Liver (tissue), 9 donors: ENCODE results near the gene PPP2R5C. TPM values are rescaled to one million over a fixed set of nuclear protein-coding genes. Genes with fewer than 3 reads are reported as not detected.

Experiments
- DNase-seq: peaks from one replicate; pipeline ENCODE4 v3.0.0-alpha.2; 2017; ENCODE audit warnings: low spot score
- H3K27ac ChIP-seq, 2 donors: one replicate each; pipeline ENCODE4 v1.7.0; 2013; ENCODE audit warnings: inconsistent platforms in 2 of 2, low read length in 2 of 2, control low read depth in 1 of 2, low read depth in 1 of 2, mild to moderate bottlenecking in 1 of 2
- H3K27me3 ChIP-seq, 4 donors: one replicate each; pipeline versions ENCODE4 v1.6.1 to v1.7.0; 2013; ENCODE audit warnings: low read length in 3 of 4, inconsistent platforms in 1 of 4, mild to moderate bottlenecking in 1 of 4, moderate library complexity in 1 of 4; ENCODE audit not compliant: control insufficient read depth in 4 of 4, insufficient read depth in 4 of 4
- H3K36me3 ChIP-seq, 4 donors: one replicate each; pipeline versions ENCODE4 v1.6.1 to v1.7.0; 2013; ENCODE audit warnings: low read length in 3 of 4, mild to moderate bottlenecking in 3 of 4, low read depth in 1 of 4, moderate library complexity in 1 of 4; ENCODE audit not compliant: control insufficient read depth in 4 of 4, insufficient read depth in 3 of 4
- H3K4me1 ChIP-seq, 4 donors: one replicate each; pipeline versions ENCODE4 v1.6.1 to v1.7.0; 2013; ENCODE audit warnings: low read length in 3 of 4, mild to moderate bottlenecking in 3 of 4, moderate library complexity in 1 of 4; ENCODE audit not compliant: control insufficient read depth in 4 of 4, insufficient read depth in 4 of 4
- H3K4me3 ChIP-seq, 3 donors: one replicate each; pipeline versions ENCODE4 v1.6.1 to v1.7.0; 2013; ENCODE audit warnings: low read length in 3 of 3, control low read depth in 1 of 3, low read depth in 1 of 3, mild to moderate bottlenecking in 1 of 3
- H3K9ac ChIP-seq, 2 donors: one replicate each; pipeline ENCODE4 v1.7.0; 2013; ENCODE audit warnings: low read length in 2 of 2, mild to moderate bottlenecking in 2 of 2, moderate library complexity in 2 of 2, control low read depth in 1 of 2, low read depth in 1 of 2
- H3K9me3 ChIP-seq, 4 donors: one replicate each; pipeline versions ENCODE4 v1.6.1 to v1.7.0; 2013; ENCODE audit warnings: low read length in 3 of 4; ENCODE audit not compliant: control insufficient read depth in 4 of 4
- EGR1 ChIP-seq, 2 donors: IDR thresholded peaks; 2 replicates each; pipeline ENCODE4 v1.6.1; 2016 to 2018; ENCODE audit warnings: antibody characterized with exemption in 2 of 2, low read depth in 2 of 2
- FOXA1 ChIP-seq: IDR thresholded peaks from 2 replicates; pipeline ENCODE4 v1.6.1; 2016; ENCODE audit warnings: antibody characterized with exemption
- FOXA2 ChIP-seq: IDR thresholded peaks from 2 replicates; pipeline ENCODE4 v1.6.1; 2016; ENCODE audit warnings: antibody characterized with exemption
- GABPA ChIP-seq, 2 donors: IDR thresholded peaks in 1 of 2; conservative IDR thresholded peaks in 1 of 2; 2 replicates each; pipeline ENCODE4 v1.6.1; 2016; ENCODE audit warnings: antibody characterized with exemption in 2 of 2, mild to moderate bottlenecking in 1 of 2, moderate library complexity in 1 of 2
- HNF4A ChIP-seq, 2 donors: conservative IDR thresholded peaks; 2 replicates each; pipeline ENCODE4 v1.6.1; 2016; ENCODE audit warnings: antibody characterized with exemption in 2 of 2, mild to moderate bottlenecking in 2 of 2
- NR2F2 ChIP-seq: IDR thresholded peaks from 2 replicates; pipeline ENCODE4 v1.6.1; 2016; ENCODE audit warnings: antibody characterized with exemption
- RAD21 ChIP-seq, 2 donors: IDR thresholded peaks; 2 replicates each; pipeline ENCODE4 v1.6.1; 2016; ENCODE audit warnings: antibody characterized with exemption in 2 of 2, mild to moderate bottlenecking in 2 of 2
- RXRA ChIP-seq, 2 donors: IDR thresholded peaks; 2 replicates each; pipeline ENCODE4 v1.6.1; 2017 to 2018; ENCODE audit warnings: antibody characterized with exemption in 2 of 2, mild to moderate bottlenecking in 1 of 2
- SP1 ChIP-seq: IDR thresholded peaks from 2 replicates; pipeline ENCODE4 v1.6.1; 2018; ENCODE audit warnings: antibody characterized with exemption, mild to moderate bottlenecking
- YY1 ChIP-seq: IDR thresholded peaks from 2 replicates; pipeline ENCODE4 v1.6.1; 2016; ENCODE audit warnings: antibody characterized with exemption, mild to moderate bottlenecking
- WGBS: extraction: QIAGEN DNeasy Blood & Tissue Kit; methylation state at CpG from one replicate; pipeline ENCODE4 v1.1.7; 2013; 5-methylcytosine and 5-hydroxymethylcytosine counted together
- polyA plus RNA-seq, 2 donors: library from polyadenylated mRNA; stranded (reverse) in 1 of 2; unstranded in 1 of 2; fragments of 200-250 nt in 1 of 2; fragments of >200 nt in 1 of 2; fragmentation: Nextera tagmentation in 1 of 2; extraction: Ambion mirVana in 1 of 2; gene quantifications; one replicate each; pipeline versions ENCODE4 v1.2.1 to v1.2.3, GENCODE V29; 2013 to 2015
- total RNA-seq, 2 donors: library from RNA; depleted of rRNA; stranded (reverse); fragments of >200 nt; gene quantifications; one replicate each; pipeline ENCODE4 v1.2.3, GENCODE V29; 2014
- TF ChIP-seq, protein P1 (sequence below): IDR thresholded peaks from 2 replicates; pipeline ENCODE4 v1.6.1; 2016; ENCODE audit warnings: antibody characterized with exemption, mild to moderate bottlenecking
- TF ChIP-seq, protein P2 (sequence below): IDR thresholded peaks from 2 replicates; pipeline ENCODE4 v1.6.1; 2016; ENCODE audit warnings: antibody characterized with exemption
- TF ChIP-seq, protein P3 (sequence below): IDR thresholded peaks from 2 replicates; pipeline ENCODE4 v1.6.1; 2016; ENCODE audit warnings: antibody characterized with exemption
- TF ChIP-seq, protein P4 (sequence below): fragments of 150-350 bp; IDR thresholded peaks from 2 replicates; pipeline ENCODE4 v1.5.1; 2017; ENCODE audit warnings: improper control_type of control experiment, low read depth, low read length; ENCODE audit not compliant: missing input control
- donor health status: healthy.
- donor health status: healthy.
- donor health status: healthy.
- donor health status: healthy.
- donor health status: healthy.

PPP2R5C gene
- total and polyA plus RNA-seq, 4 donors, result 33.5 to 52.3 (median 43.9) TPM

DNA sequence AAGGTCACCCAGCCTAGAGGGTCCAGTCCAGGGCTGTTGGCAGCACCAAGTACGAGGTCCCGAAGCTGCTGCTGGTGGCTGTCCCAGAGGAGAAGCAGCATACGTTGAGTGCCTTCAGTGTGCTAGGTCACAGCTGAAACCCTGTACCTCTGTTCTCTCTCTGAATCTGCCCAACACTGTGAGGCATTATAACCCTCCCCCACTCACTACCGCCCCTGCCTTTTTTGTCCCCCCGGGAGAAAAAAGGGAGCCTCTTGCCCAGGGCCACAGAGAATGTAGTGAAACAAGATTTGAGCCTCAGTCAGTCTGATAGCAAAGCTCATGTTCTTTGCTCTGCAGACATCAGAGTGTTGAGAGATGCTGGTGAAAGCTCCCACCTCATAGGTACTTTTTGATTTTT is 53.4 kb downstream of the PPP2R5C start:
- H3K4me3 ChIP-seq, result no peak overlapping the region
- H3K9ac ChIP-seq, result no peak overlapping the region
- peaks cover 0 to 3% (median 0%) of the 10 kb centered on the region in 4 donors for H3K36me3 ChIP-seq
- H3K9me3 ChIP-seq, result no peaks in the 10 kb centered on the region
- TF ChIP-seq, protein P1, sequence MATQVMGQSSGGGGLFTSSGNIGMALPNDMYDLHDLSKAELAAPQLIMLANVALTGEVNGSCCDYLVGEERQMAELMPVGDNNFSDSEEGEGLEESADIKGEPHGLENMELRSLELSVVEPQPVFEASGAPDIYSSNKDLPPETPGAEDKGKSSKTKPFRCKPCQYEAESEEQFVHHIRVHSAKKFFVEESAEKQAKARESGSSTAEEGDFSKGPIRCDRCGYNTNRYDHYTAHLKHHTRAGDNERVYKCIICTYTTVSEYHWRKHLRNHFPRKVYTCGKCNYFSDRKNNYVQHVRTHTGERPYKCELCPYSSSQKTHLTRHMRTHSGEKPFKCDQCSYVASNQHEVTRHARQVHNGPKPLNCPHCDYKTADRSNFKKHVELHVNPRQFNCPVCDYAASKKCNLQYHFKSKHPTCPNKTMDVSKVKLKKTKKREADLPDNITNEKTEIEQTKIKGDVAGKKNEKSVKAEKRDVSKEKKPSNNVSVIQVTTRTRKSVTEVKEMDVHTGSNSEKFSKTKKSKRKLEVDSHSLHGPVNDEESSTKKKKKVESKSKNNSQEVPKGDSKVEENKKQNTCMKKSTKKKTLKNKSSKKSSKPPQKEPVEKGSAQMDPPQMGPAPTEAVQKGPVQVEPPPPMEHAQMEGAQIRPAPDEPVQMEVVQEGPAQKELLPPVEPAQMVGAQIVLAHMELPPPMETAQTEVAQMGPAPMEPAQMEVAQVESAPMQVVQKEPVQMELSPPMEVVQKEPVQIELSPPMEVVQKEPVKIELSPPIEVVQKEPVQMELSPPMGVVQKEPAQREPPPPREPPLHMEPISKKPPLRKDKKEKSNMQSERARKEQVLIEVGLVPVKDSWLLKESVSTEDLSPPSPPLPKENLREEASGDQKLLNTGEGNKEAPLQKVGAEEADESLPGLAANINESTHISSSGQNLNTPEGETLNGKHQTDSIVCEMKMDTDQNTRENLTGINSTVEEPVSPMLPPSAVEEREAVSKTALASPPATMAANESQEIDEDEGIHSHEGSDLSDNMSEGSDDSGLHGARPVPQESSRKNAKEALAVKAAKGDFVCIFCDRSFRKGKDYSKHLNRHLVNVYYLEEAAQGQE, result no peak
- TF ChIP-seq YY1 (no peak), EGR1 (IDR thresholded peaks at IDR 0.05; ENCODE audit: low read depth in 2 of 2) (no peak), NR2F2 (no peak), HNF4A (conservative IDR thresholded peaks at IDR 0.05) (no peak), SP1 (no peak), FOXA1 (no peak), RXRA (IDR thresholded peaks at IDR 0.05) (no peak), GABPA (IDR thresholded peaks at IDR 0.05 in 1 of 2, conservative IDR thresholded peaks at IDR 0.05 in 1 of 2) (no peak), RAD21 (IDR thresholded peaks at IDR 0.05) (no peak), FOXA2 (no peak)
- TF ChIP-seq, protein P2, sequence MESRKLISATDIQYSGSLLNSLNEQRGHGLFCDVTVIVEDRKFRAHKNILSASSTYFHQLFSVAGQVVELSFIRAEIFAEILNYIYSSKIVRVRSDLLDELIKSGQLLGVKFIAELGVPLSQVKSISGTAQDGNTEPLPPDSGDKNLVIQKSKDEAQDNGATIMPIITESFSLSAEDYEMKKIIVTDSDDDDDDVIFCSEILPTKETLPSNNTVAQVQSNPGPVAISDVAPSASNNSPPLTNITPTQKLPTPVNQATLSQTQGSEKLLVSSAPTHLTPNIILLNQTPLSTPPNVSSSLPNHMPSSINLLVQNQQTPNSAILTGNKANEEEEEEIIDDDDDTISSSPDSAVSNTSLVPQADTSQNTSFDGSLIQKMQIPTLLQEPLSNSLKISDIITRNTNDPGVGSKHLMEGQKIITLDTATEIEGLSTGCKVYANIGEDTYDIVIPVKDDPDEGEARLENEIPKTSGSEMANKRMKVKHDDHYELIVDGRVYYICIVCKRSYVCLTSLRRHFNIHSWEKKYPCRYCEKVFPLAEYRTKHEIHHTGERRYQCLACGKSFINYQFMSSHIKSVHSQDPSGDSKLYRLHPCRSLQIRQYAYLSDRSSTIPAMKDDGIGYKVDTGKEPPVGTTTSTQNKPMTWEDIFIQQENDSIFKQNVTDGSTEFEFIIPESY, result no peak
- TF ChIP-seq, protein P3, sequence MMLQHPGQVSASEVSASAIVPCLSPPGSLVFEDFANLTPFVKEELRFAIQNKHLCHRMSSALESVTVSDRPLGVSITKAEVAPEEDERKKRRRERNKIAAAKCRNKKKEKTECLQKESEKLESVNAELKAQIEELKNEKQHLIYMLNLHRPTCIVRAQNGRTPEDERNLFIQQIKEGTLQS, result no peak
- TF ChIP-seq, protein P4, sequence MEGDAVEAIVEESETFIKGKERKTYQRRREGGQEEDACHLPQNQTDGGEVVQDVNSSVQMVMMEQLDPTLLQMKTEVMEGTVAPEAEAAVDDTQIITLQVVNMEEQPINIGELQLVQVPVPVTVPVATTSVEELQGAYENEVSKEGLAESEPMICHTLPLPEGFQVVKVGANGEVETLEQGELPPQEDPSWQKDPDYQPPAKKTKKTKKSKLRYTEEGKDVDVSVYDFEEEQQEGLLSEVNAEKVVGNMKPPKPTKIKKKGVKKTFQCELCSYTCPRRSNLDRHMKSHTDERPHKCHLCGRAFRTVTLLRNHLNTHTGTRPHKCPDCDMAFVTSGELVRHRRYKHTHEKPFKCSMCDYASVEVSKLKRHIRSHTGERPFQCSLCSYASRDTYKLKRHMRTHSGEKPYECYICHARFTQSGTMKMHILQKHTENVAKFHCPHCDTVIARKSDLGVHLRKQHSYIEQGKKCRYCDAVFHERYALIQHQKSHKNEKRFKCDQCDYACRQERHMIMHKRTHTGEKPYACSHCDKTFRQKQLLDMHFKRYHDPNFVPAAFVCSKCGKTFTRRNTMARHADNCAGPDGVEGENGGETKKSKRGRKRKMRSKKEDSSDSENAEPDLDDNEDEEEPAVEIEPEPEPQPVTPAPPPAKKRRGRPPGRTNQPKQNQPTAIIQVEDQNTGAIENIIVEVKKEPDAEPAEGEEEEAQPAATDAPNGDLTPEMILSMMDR, result no peak
- DNase-seq, result no peak
- H3K27ac ChIP-seq, result no peak overlapping the region
- peaks cover 4 to 25% (median 16%) of the 10 kb centered on the region in 4 donors for H3K4me1 ChIP-seq
- WGBS, result 82% methylated on average over 5 of the region's 5 CpGs
- no peaks in the 10 kb centered on the region for H3K27me3 ChIP-seq

DNA sequence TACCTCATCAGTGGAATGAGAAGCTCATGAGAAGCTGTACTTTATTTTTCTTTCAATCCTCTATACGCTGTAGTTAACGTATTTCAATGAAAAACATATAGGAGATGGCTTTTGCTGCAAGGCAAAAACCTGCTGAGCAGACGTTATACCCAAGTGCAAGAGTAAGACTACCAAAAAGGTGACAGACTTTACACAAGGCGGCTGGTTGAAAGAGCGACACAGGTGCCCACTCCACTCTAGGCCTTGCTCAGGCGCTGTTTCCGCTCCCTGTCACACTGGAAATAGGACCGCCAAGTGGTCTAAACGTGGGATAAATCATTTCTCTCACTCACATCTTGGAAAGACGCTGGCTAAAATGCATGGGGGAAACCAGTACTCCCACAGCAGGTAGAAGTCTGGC is 54.5 kb downstream of the PPP2R5C start:
- Histone ChIP-seq H3K4me3 (no peak overlapping the region), H3K4me1 (peaks cover 4 to 22% (median 13%) of the 10 kb centered on the region in 4 donors), H3K36me3 (peaks cover 0 to 3% (median 2%) of the 10 kb centered on the region in 4 donors), H3K9me3 (no peaks in the 10 kb centered on the region), H3K27ac (no peak overlapping the region), H3K27me3 (no peaks in the 10 kb centered on the region), H3K9ac (peak overlapping the region in 1 of 2 donors; percentile 47)
- TF ChIP-seq FOXA2 (no peak), NR2F2 (no peak)
- 92% methylated on average over 10 of the region's 10 CpGs for WGBS
- DNase-seq, result no peak
